Activated CD4-positive, alpha-beta T cell treated with anti-CD3 and anti-CD28 coated beads for 48 hours (primary cell): ENCODE measurements around the gene C2orf72.
"Not testable (repeated sequence)": the region's sequence is repeated elsewhere in the genome, so short reads cannot be mapped to it uniquely, and the experiment has no call there.

Experiments
- DNase-seq: peaks from one replicate; pipeline ENCODE4 v3.0.0-alpha.2; 2020

C2orf72 gene

GRCh38 chr2:231047274-231047922 lies 10.1 kb downstream of the C2orf72 start:
- DNase-seq, result no peak

- DNase-seq, result no peak
Measured at GRCh38 chr2:231047923-231048915, 10.9 kb downstream of the C2orf72 start.

- DNase-seq, result no peak
Measured at GRCh38 chr2:231049286-231050017, 12.1 kb downstream of the C2orf72 start.

GRCh38 chr2:231050018-231050901 lies 12.9 kb downstream of the C2orf72 start:
- DNase-seq, result no peak

GRCh38 chr2:231051116-231051515 lies 13.8 kb downstream of the C2orf72 start:
- no peak for DNase-seq

GRCh38 chr2:231052494-231053451 lies 15.4 kb downstream of the C2orf72 start:
- peak; percentile 90 for DNase-seq

GRCh38 chr2:231053846-231054245 lies 16.5 kb downstream of the C2orf72 start:
- DNase-seq, result no peak

- peak; percentile 95 for DNase-seq
Measured at GRCh38 chr2:231056453-231057416, 19.4 kb downstream of the C2orf72 start, which contains the start of gene PSMD1. Gene PSMD1, plus strand, starts transcription at chr2:231056867. Its CDS starts 159 bp downstream, at chr2:231057026.

- DNase-seq, result no peak
Measured at GRCh38 chr2:231057590-231057989, 20.3 kb downstream of the C2orf72 start.

- no peak for DNase-seq
Measured at GRCh38 chr2:231058761-231059550, 21.6 kb downstream of the C2orf72 start.

- no peak for DNase-seq
Measured at GRCh38 chr2:231059756-231060155, 22.4 kb downstream of the C2orf72 start.

- no peak for DNase-seq
Measured at GRCh38 chr2:231062776-231063175, 25.5 kb downstream of the C2orf72 start.

GRCh38 chr2:231063347-231063746 lies 26.0 kb downstream of the C2orf72 start:
- no peak for DNase-seq

- DNase-seq, result no peak
Measured at GRCh38 chr2:231065966-231066365, 28.6 kb downstream of the C2orf72 start.

GRCh38 chr2:231067531-231067930 lies 30.2 kb downstream of the C2orf72 start:
- not testable (repeated sequence) for DNase-seq

- DNase-seq, result peak; percentile 23
Measured at GRCh38 chr2:231068525-231069222, 31.4 kb downstream of the C2orf72 start.

- DNase-seq, result no peak
Measured at GRCh38 chr2:231069379-231070054, 32.2 kb downstream of the C2orf72 start.
